GM23338 (cell line): ENCODE data around the gene HECTD2. TPM values are rescaled to one million over a fixed set of nuclear protein-coding genes. Genes with fewer than 3 reads are reported as not detected.
"Not testable (repeated sequence)": the region's sequence is repeated elsewhere in the genome, so short reads cannot be mapped to it uniquely, and the experiment has no call there.

ENCODE experiments used
- ATAC-seq: fragments of 200-7000 bp; cut with Tn5 transposase; 3 replicates; pipeline ENCODE4 v1.9.1; 2020
- DNase-seq: peaks from one replicate; pipeline ENCODE4 v3.0.0-alpha.2; 2015; ENCODE audit warnings: low spot score
- H2AFZ ChIP-seq: fragments of 200-600 bp; sonication (generic); 2 replicates; pipeline ENCODE4 v1.8.0; 2016; ENCODE audit warnings: antibody characterized with exemption, mild to moderate bottlenecking, moderate library complexity
- H3F3A ChIP-seq: fragments of 200-600 bp; sonication (generic); replicated peaks from 2 replicates; pipeline ENCODE4 v1.8.0; 2017; ENCODE audit warnings: antibody characterized with exemption, mixed run types, low read depth
- H3K27ac ChIP-seq: fragments of 200-600 bp; sonication (generic); 2 replicates; pipeline ENCODE4 v1.6.1; 2016; ENCODE audit warnings: low read depth
- H3K27me3 ChIP-seq: fragments of 200-600 bp; sonication (generic); 2 replicates; pipeline ENCODE4 v1.8.0; 2016; ENCODE audit warnings: mild to moderate bottlenecking, mixed run types, moderate library complexity; ENCODE audit not compliant: insufficient read depth
- H3K36me3 ChIP-seq: fragments of 200-600 bp; sonication (generic); 2 replicates; pipeline ENCODE4 v1.8.0; 2016; ENCODE audit warnings: mild to moderate bottlenecking; ENCODE audit not compliant: insufficient read depth
- H3K4me1 ChIP-seq: fragments of 200-600 bp; sonication (generic); 2 replicates; pipeline ENCODE4 v1.8.0; 2016; ENCODE audit warnings: mild to moderate bottlenecking, moderate library complexity; ENCODE audit not compliant: insufficient read depth
- H3K4me2 ChIP-seq: fragments of 200-600 bp; sonication (generic); 2 replicates; pipeline ENCODE4 v1.7.1; 2017; ENCODE audit warnings: mixed run types
- H3K4me3 ChIP-seq: fragments of 200-600 bp; sonication (generic); 2 replicates; pipeline ENCODE4 v1.6.1; 2016; ENCODE audit warnings: mixed run types
- H3K79me2 ChIP-seq: fragments of 200-600 bp; sonication (generic); replicated peaks from 2 replicates; pipeline ENCODE4 v1.8.0; 2017; ENCODE audit warnings: mild to moderate bottlenecking; ENCODE audit not compliant: insufficient read depth
- H3K9me2 ChIP-seq: fragments of 200-600 bp; sonication (generic); 2 replicates; pipeline ENCODE4 v1.8.0; 2017; ENCODE audit not compliant: insufficient read depth
- H4K20me1 ChIP-seq: fragments of 200-600 bp; sonication (generic); replicated peaks from 2 replicates; pipeline ENCODE4 v1.8.0; 2017; ENCODE audit warnings: mild to moderate bottlenecking; ENCODE audit not compliant: insufficient read depth
- H3K27ac Mint-ChIP-seq: 2 replicates; pipeline ENCODE4 v1.8.0; 2020; ENCODE audit warnings: inconsistent platforms, mild to moderate bottlenecking, moderate library complexity, mixed read lengths
- H3K27me3 Mint-ChIP-seq: 3 replicates; pipeline ENCODE4 v1.8.0; 2022; ENCODE audit warnings: low read depth, mild to moderate bottlenecking, moderate library complexity, mixed read lengths, inconsistent platforms; ENCODE audit not compliant: insufficient read depth, poor library complexity
- H3K36me3 Mint-ChIP-seq: 3 replicates; pipeline ENCODE4 v1.8.0; 2021; ENCODE audit warnings: low read depth, mild to moderate bottlenecking, inconsistent platforms, moderate library complexity, mixed read lengths
- H3K4me1 Mint-ChIP-seq: 3 replicates; pipeline ENCODE4 v1.8.0; 2020; ENCODE audit warnings: mild to moderate bottlenecking, inconsistent platforms, mixed read lengths
- H3K4me3 Mint-ChIP-seq: 3 replicates; pipeline ENCODE4 v1.8.0; 2021; ENCODE audit warnings: moderate library complexity, mild to moderate bottlenecking, inconsistent platforms, mixed read lengths
- H3K9me3 Mint-ChIP-seq: 3 replicates; pipeline ENCODE4 v1.8.0; 2020; ENCODE audit warnings: moderate library complexity, mild to moderate bottlenecking, inconsistent platforms, mixed read lengths
- STAT1 ChIP-seq: IDR thresholded peaks from one replicate; pipeline ENCODE4 v1.6.1; 2016; ENCODE audit warnings: antibody characterized with exemption; ENCODE audit not compliant: unreplicated experiment
- polyA plus RNA-seq: library from polyadenylated mRNA; unstranded; fragments of >200 nt; fragmentation: Nextera tagmentation; extraction: Ambion mirVana; gene quantifications from 2 replicates; pipeline ENCODE4 v1.2.1, GENCODE V29; 2016
- total RNA-seq: library from RNA; depleted of rRNA; stranded (reverse); fragments of >200 nt; shearing (Covaris generic); gene quantifications from 2 replicates; pipeline ENCODE4 v1.2.3, GENCODE V29; 2014
- TF ChIP-seq, protein P1 (sequence below): fragments of 250-450 bp; sonication (Bioruptor Pico); IDR thresholded peaks from 2 replicates; pipeline ENCODE4 v1.5.0; 2020; ENCODE audit warnings: mild to moderate bottlenecking, moderate library complexity

HECTD2 gene
- total and polyA plus RNA-seq, 2 experiments from 2014 or later: 8.5 to 14.4 TPM

DNA sequence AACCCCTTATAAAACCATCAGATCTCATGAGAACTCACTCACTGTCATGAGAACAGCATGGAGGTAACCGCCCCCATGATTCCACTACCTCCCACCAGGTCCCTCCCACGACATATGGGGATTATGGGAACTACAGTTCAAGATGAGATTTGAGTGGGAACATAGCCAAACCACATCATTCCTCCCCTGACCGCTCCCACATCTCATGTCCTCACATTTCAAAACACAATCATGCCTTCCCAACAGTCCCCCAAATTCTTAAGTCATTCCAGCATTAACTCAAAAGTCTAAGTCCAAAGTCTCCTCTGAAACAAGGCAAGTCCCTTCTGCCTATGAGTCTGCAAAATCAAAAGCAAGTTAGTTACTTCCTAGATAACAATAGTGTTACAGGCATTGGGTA is 150.7 kb downstream of the HECTD2 start:
- not testable (repeated sequence) for H3K4me1 ChIP-seq, DNase-seq, H3K27me3 ChIP-seq, H2AFZ ChIP-seq, H3K27ac Mint-ChIP-seq, H3K4me1 Mint-ChIP-seq, H3K36me3 ChIP-seq, H3K4me3 ChIP-seq, H3K4me2 ChIP-seq, ATAC-seq, H3K9me2 ChIP-seq, H3K27me3 Mint-ChIP-seq, H3F3A ChIP-seq, H3K79me2 ChIP-seq, H3K27ac ChIP-seq, H3K4me3 Mint-ChIP-seq, H4K20me1 ChIP-seq
- Mint-ChIP-seq H3K9me3 (peaks cover 26% of the 10 kb centered on the region), H3K36me3 (peaks cover 18% of the 10 kb centered on the region)

DNA sequence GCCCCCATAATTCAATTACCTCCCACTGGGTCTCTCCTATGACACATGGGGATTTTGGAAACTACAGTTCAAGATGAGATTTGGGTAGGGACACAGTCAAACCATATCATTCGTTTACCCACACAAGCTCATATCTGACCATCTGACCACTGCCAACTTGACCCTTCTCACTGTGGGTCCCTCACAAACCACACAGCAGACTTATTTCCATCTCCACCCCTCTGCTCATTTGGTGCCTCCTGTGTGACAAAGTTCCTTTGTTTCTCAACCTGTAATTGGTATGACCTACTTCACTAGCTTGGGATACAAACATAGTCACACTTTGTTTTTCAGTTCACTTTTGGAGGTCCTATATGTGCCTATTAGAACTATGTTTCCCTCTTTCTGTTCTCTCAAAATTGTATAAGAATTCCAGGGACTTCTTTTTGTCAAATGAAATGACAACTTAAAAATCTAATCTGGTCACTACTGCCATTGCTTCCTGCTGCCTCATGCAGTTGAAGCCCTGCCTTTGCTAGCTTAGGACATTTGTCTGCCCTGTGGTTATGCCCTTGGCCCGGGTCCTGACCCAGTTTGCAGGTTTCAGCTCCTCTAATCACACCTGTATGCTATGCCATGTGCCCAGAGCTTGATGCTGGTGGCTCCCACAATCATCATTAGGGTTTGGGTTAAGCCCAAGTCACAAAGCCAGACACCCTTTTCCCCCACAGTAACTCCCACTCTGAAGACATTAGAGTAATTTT is 152.9 kb downstream of the HECTD2 start:
- Histone ChIP-seq H4K20me1 (no peaks in the 10 kb centered on the region), H3K4me1 (no peaks in the 10 kb centered on the region), H3F3A (no peaks in the 10 kb centered on the region), H3K27me3 (no peaks in the 10 kb centered on the region), H3K4me2 (no peak overlapping the region), H3K27ac (no peak overlapping the region), H3K4me3 (no peak overlapping the region), H3K79me2 (no peaks in the 10 kb centered on the region), H2AFZ (no peak overlapping the region), H3K9me2 (0 out of 2 replicates have a peak, but pooled peaks cover 8% of the 10 kb centered on the region), H3K36me3 (no peaks in the 10 kb centered on the region)
- Mint-ChIP-seq H3K27ac (no peak overlapping the region), H3K36me3 (peaks cover 18% of the 10 kb centered on the region), H3K4me1 (no peaks in the 10 kb centered on the region), H3K4me3 (no peak overlapping the region), H3K9me3 (peaks cover 26% of the 10 kb centered on the region), H3K27me3 (no peaks in the 10 kb centered on the region)
- TF ChIP-seq, protein P1, sequence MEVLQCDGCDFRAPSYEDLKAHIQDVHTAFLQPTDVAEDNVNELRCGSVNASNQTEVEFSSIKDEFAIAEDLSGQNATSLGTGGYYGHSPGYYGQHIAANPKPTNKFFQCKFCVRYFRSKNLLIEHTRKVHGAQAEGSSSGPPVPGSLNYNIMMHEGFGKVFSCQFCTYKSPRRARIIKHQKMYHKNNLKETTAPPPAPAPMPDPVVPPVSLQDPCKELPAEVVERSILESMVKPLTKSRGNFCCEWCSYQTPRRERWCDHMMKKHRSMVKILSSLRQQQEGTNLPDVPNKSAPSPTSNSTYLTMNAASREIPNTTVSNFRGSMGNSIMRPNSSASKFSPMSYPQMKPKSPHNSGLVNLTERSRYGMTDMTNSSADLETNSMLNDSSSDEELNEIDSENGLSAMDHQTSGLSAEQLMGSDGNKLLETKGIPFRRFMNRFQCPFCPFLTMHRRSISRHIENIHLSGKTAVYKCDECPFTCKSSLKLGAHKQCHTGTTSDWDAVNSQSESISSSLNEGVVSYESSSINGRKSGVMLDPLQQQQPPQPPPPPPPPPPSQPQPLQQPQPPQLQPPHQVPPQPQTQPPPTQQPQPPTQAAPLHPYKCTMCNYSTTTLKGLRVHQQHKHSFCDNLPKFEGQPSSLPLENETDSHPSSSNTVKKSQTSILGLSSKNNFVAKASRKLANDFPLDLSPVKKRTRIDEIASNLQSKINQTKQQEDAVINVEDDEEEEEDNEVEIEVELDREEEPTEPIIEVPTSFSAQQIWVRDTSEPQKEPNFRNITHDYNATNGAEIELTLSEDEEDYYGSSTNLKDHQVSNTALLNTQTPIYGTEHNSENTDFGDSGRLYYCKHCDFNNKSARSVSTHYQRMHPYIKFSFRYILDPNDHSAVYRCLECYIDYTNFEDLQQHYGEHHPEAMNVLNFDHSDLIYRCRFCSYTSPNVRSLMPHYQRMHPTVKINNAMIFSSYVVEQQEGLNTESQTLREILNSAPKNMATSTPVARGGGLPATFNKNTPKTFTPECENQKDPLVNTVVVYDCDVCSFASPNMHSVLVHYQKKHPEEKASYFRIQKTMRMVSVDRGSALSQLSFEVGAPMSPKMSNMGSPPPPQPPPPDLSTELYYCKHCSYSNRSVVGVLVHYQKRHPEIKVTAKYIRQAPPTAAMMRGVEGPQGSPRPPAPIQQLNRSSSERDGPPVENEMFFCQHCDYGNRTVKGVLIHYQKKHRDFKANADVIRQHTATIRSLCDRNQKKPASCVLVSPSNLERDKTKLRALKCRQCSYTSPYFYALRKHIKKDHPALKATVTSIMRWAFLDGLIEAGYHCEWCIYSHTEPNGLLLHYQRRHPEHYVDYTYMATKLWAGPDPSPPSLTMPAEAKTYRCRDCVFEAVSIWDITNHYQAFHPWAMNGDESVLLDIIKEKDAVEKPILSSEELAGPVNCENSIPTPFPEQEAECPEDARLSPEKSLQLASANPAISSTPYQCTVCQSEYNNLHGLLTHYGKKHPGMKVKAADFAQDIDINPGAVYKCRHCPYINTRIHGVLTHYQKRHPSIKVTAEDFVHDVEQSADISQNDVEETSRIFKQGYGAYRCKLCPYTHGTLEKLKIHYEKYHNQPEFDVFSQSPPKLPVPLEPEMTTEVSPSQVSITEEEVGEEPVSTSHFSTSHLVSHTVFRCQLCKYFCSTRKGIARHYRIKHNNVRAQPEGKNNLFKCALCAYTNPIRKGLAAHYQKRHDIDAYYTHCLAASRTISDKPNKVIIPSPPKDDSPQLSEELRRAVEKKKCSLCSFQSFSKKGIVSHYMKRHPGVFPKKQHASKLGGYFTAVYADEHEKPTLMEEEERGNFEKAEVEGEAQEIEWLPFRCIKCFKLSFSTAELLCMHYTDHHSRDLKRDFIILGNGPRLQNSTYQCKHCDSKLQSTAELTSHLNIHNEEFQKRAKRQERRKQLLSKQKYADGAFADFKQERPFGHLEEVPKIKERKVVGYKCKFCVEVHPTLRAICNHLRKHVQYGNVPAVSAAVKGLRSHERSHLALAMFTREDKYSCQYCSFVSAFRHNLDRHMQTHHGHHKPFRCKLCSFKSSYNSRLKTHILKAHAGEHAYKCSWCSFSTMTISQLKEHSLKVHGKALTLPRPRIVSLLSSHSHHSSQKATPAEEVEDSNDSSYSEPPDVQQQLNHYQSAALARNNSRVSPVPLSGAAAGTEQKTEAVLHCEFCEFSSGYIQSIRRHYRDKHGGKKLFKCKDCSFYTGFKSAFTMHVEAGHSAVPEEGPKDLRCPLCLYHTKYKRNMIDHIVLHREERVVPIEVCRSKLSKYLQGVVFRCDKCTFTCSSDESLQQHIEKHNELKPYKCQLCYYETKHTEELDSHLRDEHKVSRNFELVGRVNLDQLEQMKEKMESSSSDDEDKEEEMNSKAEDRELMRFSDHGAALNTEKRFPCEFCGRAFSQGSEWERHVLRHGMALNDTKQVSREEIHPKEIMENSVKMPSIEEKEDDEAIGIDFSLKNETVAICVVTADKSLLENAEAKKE (CRISPR knock-in tag): no peak
- TF ChIP-seq STAT1: no peak
- no peak for DNase-seq
- ATAC-seq: no peak
